A673 (cell line): Measurements from ENCODE around the gene NDRG4.

Experiments
- EZH2 ChIP-seq: fragments of 200-600 bp; sonication (generic); IDR thresholded peaks from 2 replicates; pipeline ENCODE4 v1.6.1; 2017; ENCODE audit warnings: borderline replicate concordance, low read depth, mild to moderate bottlenecking, mixed read lengths, antibody characterized with exemption, low read length; ENCODE audit not compliant: poor library complexity, severe bottlenecking
- TF ChIP-seq, protein P1 (sequence below): fragments of 300-800, 200-600 bp; sonication (generic); conservative IDR thresholded peaks from 2 replicates; pipeline ENCODE4 v1.5.1; 2017; ENCODE audit warnings: low read depth, mild to moderate bottlenecking, antibody characterized with exemption, low read length, moderate library complexity, mixed read lengths

DNA sequence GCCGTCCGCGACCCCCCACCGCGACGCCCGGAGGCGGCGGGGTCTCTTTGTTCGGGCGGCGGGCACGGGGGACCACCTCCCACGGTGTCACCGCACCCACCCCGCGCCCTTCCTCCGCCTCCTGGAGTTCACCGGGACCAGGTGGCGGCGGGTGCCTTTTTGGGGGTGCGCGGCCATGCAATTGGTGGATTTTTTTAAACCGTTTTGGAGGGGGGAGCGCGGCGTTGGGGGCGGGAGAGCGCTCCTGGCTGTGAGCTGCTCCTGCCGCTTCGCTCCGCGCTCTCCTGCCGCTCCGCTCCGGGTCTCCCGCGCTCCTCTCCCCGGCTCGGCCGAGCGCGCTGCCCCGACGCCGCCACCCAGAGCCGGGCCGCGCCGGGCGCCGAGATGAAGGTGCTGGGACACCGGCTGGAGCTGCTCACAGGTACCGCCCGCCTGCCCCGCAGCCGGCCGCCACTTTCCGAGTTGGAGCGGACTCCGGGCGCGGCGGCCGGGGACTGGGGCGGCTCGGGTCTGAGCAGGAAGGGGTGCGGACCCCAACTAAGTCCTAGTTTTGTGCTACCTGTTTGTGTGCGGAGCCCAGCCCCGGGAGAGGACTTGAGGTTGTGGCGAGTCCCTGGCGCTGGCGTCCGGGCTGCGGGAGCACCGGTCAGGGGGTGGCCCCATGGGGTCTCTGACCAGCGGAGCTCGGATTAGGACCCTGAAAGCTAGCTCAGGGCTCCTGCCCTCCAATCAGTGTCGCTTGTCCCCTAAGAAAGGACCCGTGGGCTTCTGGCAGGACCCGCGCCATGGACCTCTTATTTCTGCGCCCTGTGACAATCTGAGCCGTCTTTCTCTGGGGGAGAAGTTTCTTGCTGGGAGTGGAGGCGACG lies 35.7 kb upstream of the NDRG4 start:
- TF ChIP-seq, protein P1, sequence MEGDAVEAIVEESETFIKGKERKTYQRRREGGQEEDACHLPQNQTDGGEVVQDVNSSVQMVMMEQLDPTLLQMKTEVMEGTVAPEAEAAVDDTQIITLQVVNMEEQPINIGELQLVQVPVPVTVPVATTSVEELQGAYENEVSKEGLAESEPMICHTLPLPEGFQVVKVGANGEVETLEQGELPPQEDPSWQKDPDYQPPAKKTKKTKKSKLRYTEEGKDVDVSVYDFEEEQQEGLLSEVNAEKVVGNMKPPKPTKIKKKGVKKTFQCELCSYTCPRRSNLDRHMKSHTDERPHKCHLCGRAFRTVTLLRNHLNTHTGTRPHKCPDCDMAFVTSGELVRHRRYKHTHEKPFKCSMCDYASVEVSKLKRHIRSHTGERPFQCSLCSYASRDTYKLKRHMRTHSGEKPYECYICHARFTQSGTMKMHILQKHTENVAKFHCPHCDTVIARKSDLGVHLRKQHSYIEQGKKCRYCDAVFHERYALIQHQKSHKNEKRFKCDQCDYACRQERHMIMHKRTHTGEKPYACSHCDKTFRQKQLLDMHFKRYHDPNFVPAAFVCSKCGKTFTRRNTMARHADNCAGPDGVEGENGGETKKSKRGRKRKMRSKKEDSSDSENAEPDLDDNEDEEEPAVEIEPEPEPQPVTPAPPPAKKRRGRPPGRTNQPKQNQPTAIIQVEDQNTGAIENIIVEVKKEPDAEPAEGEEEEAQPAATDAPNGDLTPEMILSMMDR: no peak
- peak; percentile 98 for TF ChIP-seq EZH2
